ENCODE measurements around the gene SERPINC1. TPM values are rescaled to one million over a fixed set of nuclear protein-coding genes. Genes with fewer than 3 reads are reported as not detected.

Gene SERPINC1
- total and polyA plus RNA-seq, 9 of the 15 experiments (the other 6 are each of a cell fraction or from before 2014, with no cell fraction given), result 0.07 to 1.2 (median 0.50) TPM

DNA sequence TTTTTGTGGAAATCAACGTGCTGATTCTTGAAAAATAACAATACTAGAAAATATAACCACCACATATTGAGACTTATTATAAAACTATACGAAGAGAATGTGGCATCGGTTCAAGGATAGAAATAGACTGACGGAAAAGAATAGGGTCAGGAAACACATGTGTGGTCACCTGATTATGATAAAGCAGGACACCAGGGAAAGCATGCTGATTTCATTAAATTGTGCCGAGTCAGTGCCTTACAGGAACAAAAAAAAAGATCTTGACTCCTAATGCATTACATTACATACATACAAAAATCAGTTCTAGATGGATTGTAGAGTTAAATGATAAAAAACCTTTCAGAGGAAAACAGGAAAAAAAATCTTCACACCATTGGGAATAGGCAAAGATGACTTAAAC is 43.5 kb upstream of the SERPINC1 start:
- no peaks in the 10 kb centered on the region for H4K20me1 ChIP-seq (replicated peaks; ENCODE audit: control insufficient read depth, insufficient read depth, low read length)
- H3K27ac ChIP-seq (ENCODE audit: extremely low read depth, low read depth, low read length), result no peak overlapping the region
- ATAC-seq (peak; percentile 31; the same call in 1 of the 3 replicates), DNase-seq (ENCODE audit: extremely low read depth in 1 of 4, low spot score in 3 of 4) (peak in 1 of 4 experiments; percentile 9), FAIRE-seq (no peak)
- no peaks in the 10 kb centered on the region for H3K9me1 ChIP-seq (ENCODE audit: control insufficient read depth, insufficient read depth, low read length)
- no peak overlapping the region for H2AFZ ChIP-seq (ENCODE audit: low read depth, low read length)
- H3K9ac ChIP-seq (ENCODE audit: insufficient read depth in 1 of 2, low read depth in 2 of 2, low read length in 2 of 2), result no peak overlapping the region
- no peaks in the 10 kb centered on the region for H3K9me3 ChIP-seq (replicated peaks; ENCODE audit: control insufficient read depth, insufficient read depth, low read depth, low read length)
- no peaks in the 10 kb centered on the region for H3K79me2 ChIP-seq (ENCODE audit: control insufficient read depth, insufficient read depth, low read length)
- in situ Hi-C loops (cut with MboI), result no loop called here
- BruUV-seq (replicated peaks), result no TSS peak
- 76% methylated on average over 5 of the region's 5 CpGs for WGBS (ENCODE audit: insufficient coverage, low coverage, missing lambda C conversion rate)
- H3K4me2 ChIP-seq (ENCODE audit: insufficient read depth, low read length), result no peak overlapping the region
- ChIA-PET POLR2A (interaction anchor here (1.3 kb wide), 1 partner anchor 39 kb away, joined by 3 read pairs; no protein-coding TSS in a partner anchor), CTCF (ENCODE audit: low intra/inter-chr PET ratio) (no interaction called here)
- intact Hi-C loops (cut with micrococcal nuclease), result no loop called here
- no peaks in the 10 kb centered on the region for H3K4me1 ChIP-seq (replicated peaks in 1 of 2; ENCODE audit: control insufficient read depth in 2 of 2, insufficient read depth in 2 of 2, low read length in 2 of 2)
- peaks cover 80% of the 10 kb centered on the region for H3K36me3 ChIP-seq (ENCODE audit: control insufficient read depth, insufficient read depth, low read length)
- H3K4me3 ChIP-seq, result no peak overlapping the region
- H3K27me3 ChIP-seq (ENCODE audit: control insufficient read depth in 2 of 2, insufficient read depth in 2 of 2, low read length in 2 of 2), result no peaks in the 10 kb centered on the region
- TF ChIP-seq, protein P1, sequence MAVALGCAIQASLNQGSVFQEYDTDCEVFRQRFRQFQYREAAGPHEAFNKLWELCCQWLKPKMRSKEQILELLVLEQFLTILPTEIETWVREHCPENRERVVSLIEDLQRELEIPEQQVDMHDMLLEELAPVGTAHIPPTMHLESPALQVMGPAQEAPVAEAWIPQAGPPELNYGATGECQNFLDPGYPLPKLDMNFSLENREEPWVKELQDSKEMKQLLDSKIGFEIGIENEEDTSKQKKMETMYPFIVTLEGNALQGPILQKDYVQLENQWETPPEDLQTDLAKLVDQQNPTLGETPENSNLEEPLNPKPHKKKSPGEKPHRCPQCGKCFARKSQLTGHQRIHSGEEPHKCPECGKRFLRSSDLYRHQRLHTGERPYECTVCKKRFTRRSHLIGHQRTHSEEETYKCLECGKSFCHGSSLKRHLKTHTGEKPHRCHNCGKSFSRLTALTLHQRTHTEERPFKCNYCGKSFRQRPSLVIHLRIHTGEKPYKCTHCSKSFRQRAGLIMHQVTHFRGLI (CRISPR knock-in tag; IDR thresholded peaks at IDR 0.05), result no peak
- TF ChIP-seq ZC3H8 (IDR thresholded peaks at IDR 0.05) (no peak), ZBED1 (IDR thresholded peaks at IDR 0.05) (no peak), ZNF75A (CRISPR knock-in tag; IDR thresholded peaks at IDR 0.05) (no peak), NFE2 (IDR thresholded peaks at IDR 0.05; ENCODE audit: low read depth) (peak; percentile 64), BDP1 (IDR thresholded peaks at IDR 0.05; ENCODE audit: insufficient read depth, insufficient read length) (no peak), BACH1 (tag; IDR thresholded peaks at IDR 0.05) (no peak), ZNF134 (CRISPR knock-in tag; conservative IDR thresholded peaks at IDR 0.05) (no peak), ZNF551 (CRISPR knock-in tag; IDR thresholded peaks at IDR 0.05) (no peak)
- TF ChIP-seq, protein P2, sequence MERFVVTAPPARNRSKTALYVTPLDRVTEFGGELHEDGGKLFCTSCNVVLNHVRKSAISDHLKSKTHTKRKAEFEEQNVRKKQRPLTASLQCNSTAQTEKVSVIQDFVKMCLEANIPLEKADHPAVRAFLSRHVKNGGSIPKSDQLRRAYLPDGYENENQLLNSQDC (CRISPR knock-in tag; IDR thresholded peaks at IDR 0.05), result no peak
- TF ChIP-seq, protein P3, sequence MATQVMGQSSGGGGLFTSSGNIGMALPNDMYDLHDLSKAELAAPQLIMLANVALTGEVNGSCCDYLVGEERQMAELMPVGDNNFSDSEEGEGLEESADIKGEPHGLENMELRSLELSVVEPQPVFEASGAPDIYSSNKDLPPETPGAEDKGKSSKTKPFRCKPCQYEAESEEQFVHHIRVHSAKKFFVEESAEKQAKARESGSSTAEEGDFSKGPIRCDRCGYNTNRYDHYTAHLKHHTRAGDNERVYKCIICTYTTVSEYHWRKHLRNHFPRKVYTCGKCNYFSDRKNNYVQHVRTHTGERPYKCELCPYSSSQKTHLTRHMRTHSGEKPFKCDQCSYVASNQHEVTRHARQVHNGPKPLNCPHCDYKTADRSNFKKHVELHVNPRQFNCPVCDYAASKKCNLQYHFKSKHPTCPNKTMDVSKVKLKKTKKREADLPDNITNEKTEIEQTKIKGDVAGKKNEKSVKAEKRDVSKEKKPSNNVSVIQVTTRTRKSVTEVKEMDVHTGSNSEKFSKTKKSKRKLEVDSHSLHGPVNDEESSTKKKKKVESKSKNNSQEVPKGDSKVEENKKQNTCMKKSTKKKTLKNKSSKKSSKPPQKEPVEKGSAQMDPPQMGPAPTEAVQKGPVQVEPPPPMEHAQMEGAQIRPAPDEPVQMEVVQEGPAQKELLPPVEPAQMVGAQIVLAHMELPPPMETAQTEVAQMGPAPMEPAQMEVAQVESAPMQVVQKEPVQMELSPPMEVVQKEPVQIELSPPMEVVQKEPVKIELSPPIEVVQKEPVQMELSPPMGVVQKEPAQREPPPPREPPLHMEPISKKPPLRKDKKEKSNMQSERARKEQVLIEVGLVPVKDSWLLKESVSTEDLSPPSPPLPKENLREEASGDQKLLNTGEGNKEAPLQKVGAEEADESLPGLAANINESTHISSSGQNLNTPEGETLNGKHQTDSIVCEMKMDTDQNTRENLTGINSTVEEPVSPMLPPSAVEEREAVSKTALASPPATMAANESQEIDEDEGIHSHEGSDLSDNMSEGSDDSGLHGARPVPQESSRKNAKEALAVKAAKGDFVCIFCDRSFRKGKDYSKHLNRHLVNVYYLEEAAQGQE (IDR thresholded peaks at IDR 0.05; ENCODE audit: borderline replicate concordance), result no peak
- TF ChIP-seq, protein P3 (CRISPR knock-in tag; IDR thresholded peaks at IDR 0.05; ENCODE audit: low read depth), result no peak

Measured in K562 (cell line).